Measurements from ENCODE around the gene ZCCHC7.
A peak's percentile ranks its signal among the peaks of the same experiment; 100 is the strongest.
"Not testable (repeated sequence)": the region's sequence is repeated elsewhere in the genome, so short reads cannot be mapped to it uniquely, and the experiment has no call there.

Gene ZCCHC7

GRCh38 chr9:37187292-37187691 lies 66.9 kb downstream of the ZCCHC7 start:
- peaks cover 22% of the 10 kb centered on the region for H3K79me2 ChIP-seq (ENCODE audit: low read length)
- no peaks in the 10 kb centered on the region for H3K9me3 ChIP-seq (ENCODE audit: insufficient read depth, low read length)
- H3K27ac ChIP-seq (ENCODE audit: low read length), result peak overlapping the region; percentile 66
- peak overlapping the region; percentile 39; the same call in 1 of the 2 replicates for H3K9ac ChIP-seq (ENCODE audit: low read length)
- peaks cover 16% of the 10 kb centered on the region for H3K4me1 ChIP-seq (ENCODE audit: low read length)
- H2AFZ ChIP-seq (ENCODE audit: low read depth, low read length), result no peak overlapping the region
- 0 out of 2 replicates have a peak, but pooled peaks cover 4% of the 10 kb centered on the region for H4K20me1 ChIP-seq (ENCODE audit: insufficient read depth, low read length)
- H3K4me3 ChIP-seq (ENCODE audit: low read length), result peak overlapping the region; percentile 56
- peak overlapping the region; percentile 83 for H3K4me2 ChIP-seq (ENCODE audit: low read length)
- TF ChIP-seq CTCF (IDR thresholded peaks at IDR 0.05; ENCODE audit: low read depth, low read length), result no peak
- TF ChIP-seq EZH2phosphoT487 (IDR thresholded peaks at IDR 0.05; ENCODE audit: low read depth), result no peak
- H3K36me3 ChIP-seq (replicated peaks; ENCODE audit: low read depth, low read length), result peaks cover 7% of the 10 kb centered on the region
- no peaks in the 10 kb centered on the region for H3K27me3 ChIP-seq (ENCODE audit: low read depth, low read length)

GRCh38 chr9:37187713-37188439 lies 67.5 kb downstream of the ZCCHC7 start:
- Histone ChIP-seq H2AFZ (ENCODE audit: low read depth, low read length) (no peak overlapping the region), H3K79me2 (ENCODE audit: low read length) (peaks cover 22% of the 10 kb centered on the region), H3K36me3 (replicated peaks; ENCODE audit: low read depth, low read length) (peaks cover 7% of the 10 kb centered on the region), H4K20me1 (ENCODE audit: insufficient read depth, low read length) (0 out of 2 replicates have a peak, but pooled peaks cover 4% of the 10 kb centered on the region), H3K4me1 (ENCODE audit: low read length) (peaks cover 16% of the 10 kb centered on the region), H3K27me3 (ENCODE audit: low read depth, low read length) (no peaks in the 10 kb centered on the region), H3K27ac (ENCODE audit: low read length) (peak overlapping the region; percentile 66), H3K9ac (ENCODE audit: low read length) (peak overlapping the region; percentile 39; the same call in 1 of the 2 replicates), H3K4me3 (ENCODE audit: low read length) (peak overlapping the region; percentile 56), H3K9me3 (ENCODE audit: insufficient read depth, low read length) (no peaks in the 10 kb centered on the region), H3K4me2 (ENCODE audit: low read length) (peak overlapping the region; percentile 83)
- TF ChIP-seq CTCF (IDR thresholded peaks at IDR 0.05; ENCODE audit: low read depth, low read length), result no peak
- no peak for TF ChIP-seq EZH2phosphoT487 (IDR thresholded peaks at IDR 0.05; ENCODE audit: low read depth)

- H3K79me2 ChIP-seq (ENCODE audit: low read length); H3K4me2 ChIP-seq (ENCODE audit: low read length); H3K27me3 ChIP-seq (ENCODE audit: low read depth, low read length); H2AFZ ChIP-seq (ENCODE audit: low read depth, low read length); H3K9ac ChIP-seq (ENCODE audit: low read length); H3K27ac ChIP-seq (ENCODE audit: low read length); H3K36me3 ChIP-seq (replicated peaks; ENCODE audit: low read depth, low read length); H3K9me3 ChIP-seq (ENCODE audit: insufficient read depth, low read length); H3K4me3 ChIP-seq (ENCODE audit: low read length); H4K20me1 ChIP-seq (ENCODE audit: insufficient read depth, low read length): not testable (repeated sequence)
- H3K4me1 ChIP-seq (ENCODE audit: low read length), result peaks cover 16% of the 10 kb centered on the region
Measured at GRCh38 chr9:37190739-37191138, 70.4 kb downstream of the ZCCHC7 start.

GRCh38 chr9:37191403-37192089 lies 71.2 kb downstream of the ZCCHC7 start:
- no peak for TF ChIP-seq EZH2phosphoT487 (IDR thresholded peaks at IDR 0.05; ENCODE audit: low read depth)
- TF ChIP-seq CTCF (IDR thresholded peaks at IDR 0.05; ENCODE audit: low read depth, low read length), result no peak

More at GRCh38 chr9:37191403-37192089, 71.2 kb downstream of the ZCCHC7 start:
- no peak overlapping the region for H3K4me2 ChIP-seq (ENCODE audit: low read length)
- H3K9ac ChIP-seq (ENCODE audit: low read length), result no peak overlapping the region
- H3K27ac ChIP-seq (ENCODE audit: low read length), result no peak overlapping the region
- peaks cover 7% of the 10 kb centered on the region for H3K36me3 ChIP-seq (replicated peaks; ENCODE audit: low read depth, low read length)
- 0 out of 2 replicates have a peak, but pooled peaks cover 4% of the 10 kb centered on the region for H4K20me1 ChIP-seq (ENCODE audit: insufficient read depth, low read length)
- no peaks in the 10 kb centered on the region for H3K27me3 ChIP-seq (ENCODE audit: low read depth, low read length)
- H3K4me1 ChIP-seq (ENCODE audit: low read length), result peaks cover 23% of the 10 kb centered on the region
- H3K79me2 ChIP-seq (ENCODE audit: low read length), result peaks cover 4% of the 10 kb centered on the region; the same call in 1 of the 2 replicates
- no peak overlapping the region for H2AFZ ChIP-seq (ENCODE audit: low read depth, low read length)
- H3K4me3 ChIP-seq (ENCODE audit: low read length), result no peak overlapping the region
- no peaks in the 10 kb centered on the region for H3K9me3 ChIP-seq (ENCODE audit: insufficient read depth, low read length)

Data from OCI-LY3 (cell line).